GM12872 (cell line): ENCODE results near the gene IFT88.

Experiments
- CTCF ChIP-seq: IDR thresholded peaks from 3 replicates; pipeline ENCODE4 v1.5.1; 2011; ENCODE audit warnings: low read depth, mild to moderate bottlenecking, low read length, moderate library complexity; ENCODE audit not compliant: insufficient read depth

The IFT88 gene

GRCh38 chr13:20570517-20570916, 3.6 kb downstream of the IFT88 start:
- no peak for TF ChIP-seq CTCF

- TF ChIP-seq CTCF = no peak
Measured at GRCh38 chr13:20571676-20572075, 4.7 kb downstream of the IFT88 start.

- TF ChIP-seq CTCF = no peak
Measured at GRCh38 chr13:20573186-20573585, 6.2 kb downstream of the IFT88 start.

DNA sequence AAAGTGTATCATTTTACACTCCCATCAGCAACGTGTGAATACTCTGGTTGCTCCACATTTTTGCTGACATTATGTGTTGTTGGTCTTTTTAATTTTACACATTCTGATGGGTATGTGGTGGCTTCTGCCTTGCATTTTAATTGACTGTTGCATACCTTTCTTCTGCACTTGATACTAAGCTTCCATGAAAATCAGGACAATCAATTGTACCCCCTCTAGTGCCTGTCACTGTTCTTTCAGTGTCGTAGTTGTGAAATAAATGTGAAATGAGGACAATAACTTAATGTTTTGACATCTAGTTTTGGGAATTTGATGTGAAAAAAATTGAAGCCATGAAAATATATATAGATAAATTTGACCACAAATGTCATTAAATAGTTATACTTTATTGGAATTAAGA, 6.7 kb downstream of the IFT88 start:
- TF ChIP-seq CTCF = no peak

GRCh38 chr13:20579191-20579590, 12.2 kb downstream of the IFT88 start:
- TF ChIP-seq CTCF = no peak

DNA sequence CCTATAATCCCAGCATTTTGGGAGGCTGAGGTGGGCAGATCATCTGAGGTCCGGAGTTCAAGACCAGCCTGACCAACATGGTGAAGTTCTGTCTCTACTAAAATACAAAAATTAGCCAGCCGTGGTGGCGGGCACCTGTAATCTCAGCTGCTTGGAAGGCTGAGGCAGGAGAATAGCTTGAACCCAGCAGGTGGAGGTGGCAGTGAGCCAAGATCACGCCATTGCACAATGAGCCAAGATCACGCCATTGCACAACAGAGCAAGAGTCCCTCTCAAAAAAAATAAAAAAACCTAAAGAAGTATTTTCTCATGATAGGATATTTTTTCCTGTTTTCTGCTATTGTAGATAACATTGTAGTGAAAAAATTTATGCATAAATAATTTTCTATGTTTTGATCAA, 13.3 kb downstream of the IFT88 start:
- no peak for TF ChIP-seq CTCF

DNA sequence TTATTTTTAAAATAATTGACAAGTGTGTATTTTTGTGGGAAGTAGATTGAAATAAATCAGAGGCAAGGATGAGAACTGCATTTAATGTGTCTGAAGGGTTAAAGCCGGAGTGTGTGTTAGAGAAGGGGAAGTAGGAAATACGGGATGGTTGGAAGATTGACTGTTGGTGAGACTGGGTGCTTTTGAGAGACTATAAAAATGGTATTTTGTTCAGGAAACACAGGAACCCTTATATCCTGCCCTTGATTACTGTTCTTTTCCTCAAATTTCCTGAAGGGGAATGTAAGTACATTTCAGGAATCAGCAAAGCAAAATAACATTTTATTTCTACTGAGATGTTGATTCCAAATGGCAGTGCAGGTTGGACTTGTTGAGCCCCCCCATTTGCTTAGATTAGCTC, 15.1 kb downstream of the IFT88 start:
- TF ChIP-seq CTCF = no peak

GRCh38 chr13:20583803-20584293, 16.9 kb downstream of the IFT88 start:
- TF ChIP-seq CTCF = no peak
